Skin epidermis (tissue), 12 donors: Measurements from ENCODE around the gene MED9.

Experiments
- H3K27ac ChIP-seq, 21 experiments: fragments of 200-600 bp; sonication (generic) in 11 of 21; one replicate each; pipeline ENCODE4 v1.5.0; 2020; ENCODE audit warnings: mild to moderate bottlenecking in 3 of 21, inconsistent platforms in 2 of 21, moderate library complexity in 2 of 21
- H3K4me3 ChIP-seq, 7 experiments: fragments of 200-600 bp; sonication (generic) in 2 of 7; one replicate each; pipeline ENCODE4 v1.5.0; 2020; ENCODE audit warnings: inconsistent platforms in 2 of 7, mild to moderate bottlenecking in 2 of 7, moderate library complexity in 1 of 7

Gene MED9

DNA sequence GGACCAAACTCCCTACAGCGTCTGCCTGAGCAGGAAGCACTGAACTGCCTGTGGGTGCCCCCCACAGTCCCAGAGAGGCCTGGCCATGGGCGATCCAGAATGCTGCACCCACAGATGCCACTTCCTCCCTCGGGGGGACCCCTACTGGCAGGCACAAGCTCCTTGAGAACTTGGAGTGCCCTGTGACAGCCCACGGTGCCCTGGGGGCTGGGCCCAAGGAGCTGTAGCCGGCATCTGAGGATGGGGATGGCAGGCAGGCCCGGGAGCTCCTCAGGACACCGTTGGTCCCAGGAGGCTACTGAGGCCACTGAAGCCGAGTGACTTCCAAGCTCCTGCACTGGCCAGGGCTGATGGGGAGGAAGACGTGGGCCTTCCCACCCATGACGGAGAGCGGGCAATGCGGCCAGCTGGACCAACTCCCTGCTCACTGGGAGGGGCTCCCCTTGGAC, 34.5 kb downstream of the MED9 start:
- H3K27ac ChIP-seq, result peak overlapping the region in 1 of 21 experiments; percentile 40
- H3K4me3 ChIP-seq, result no peak overlapping the region

DNA sequence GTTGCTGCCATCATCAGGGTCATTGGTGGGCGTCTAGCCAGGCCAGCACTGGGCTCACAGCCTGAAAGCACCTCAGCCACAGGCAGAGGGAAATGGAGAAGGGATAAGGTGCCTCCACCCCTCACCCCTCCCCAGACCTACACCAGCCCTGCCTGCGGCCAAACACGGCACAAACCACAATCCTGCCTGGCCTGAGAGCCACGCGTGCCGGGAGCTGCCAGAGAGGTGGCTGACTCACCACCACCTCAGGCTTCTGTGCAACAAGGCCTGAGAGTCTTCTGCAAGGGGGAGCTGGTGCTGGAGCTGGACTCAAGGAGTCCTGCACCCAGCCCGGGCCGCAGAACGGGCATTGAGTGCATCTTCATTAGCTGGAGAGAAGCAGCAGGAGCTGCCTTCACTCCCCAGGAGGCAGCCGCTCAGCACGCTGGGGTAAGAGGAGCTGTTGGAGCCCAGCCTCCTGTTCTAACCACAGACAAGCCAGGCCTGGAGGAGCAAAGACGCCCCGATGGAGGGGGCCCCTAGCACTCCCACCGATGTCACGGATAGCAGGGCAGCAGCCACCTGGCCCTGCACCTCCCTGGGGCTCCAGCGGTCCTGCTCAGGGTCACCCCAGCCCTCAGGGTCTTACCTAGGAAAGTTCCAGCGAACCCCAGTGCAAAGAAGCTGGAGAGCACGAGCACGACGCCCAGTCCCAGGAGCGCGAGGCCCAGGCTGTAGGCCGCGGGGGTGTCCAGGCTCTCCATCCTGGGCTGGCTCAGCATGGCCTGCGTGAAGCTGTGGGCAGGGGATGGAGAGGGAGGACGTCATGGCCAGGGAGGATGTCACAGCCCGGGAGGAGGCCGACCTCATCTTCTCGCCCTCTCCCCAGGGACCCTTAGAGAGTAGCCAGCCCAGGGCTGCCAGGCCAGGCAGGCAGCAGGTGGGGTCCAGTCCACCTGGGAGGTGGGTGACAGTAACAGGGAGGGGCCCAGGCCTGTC, 35.4 kb downstream of the MED9 start:
- no peak overlapping the region for H3K4me3 ChIP-seq
- peak overlapping the region in 2 of 21 experiments; percentile 7 to 40 for H3K27ac ChIP-seq

DNA sequence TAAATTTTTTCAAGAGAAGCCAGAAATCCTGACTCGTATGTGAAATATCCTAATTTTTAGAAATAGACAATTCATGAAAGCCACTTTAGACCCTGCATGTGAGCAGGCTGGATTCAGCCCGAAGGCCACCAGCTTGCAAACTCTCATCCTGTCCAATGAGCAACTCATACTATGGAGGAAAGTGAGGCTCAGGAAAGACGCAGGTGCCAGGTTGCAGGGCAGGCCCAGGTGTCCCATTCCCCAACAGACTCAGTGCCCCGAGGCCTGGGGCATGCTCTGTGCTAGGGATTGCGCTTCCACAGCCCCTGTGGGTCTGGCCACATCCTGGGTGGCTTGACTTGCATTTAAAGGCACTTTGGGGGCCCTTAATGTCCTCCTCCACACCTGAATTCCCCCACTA, 36.1 kb downstream of the MED9 start:
- H3K4me3 ChIP-seq, result no peak overlapping the region

DNA sequence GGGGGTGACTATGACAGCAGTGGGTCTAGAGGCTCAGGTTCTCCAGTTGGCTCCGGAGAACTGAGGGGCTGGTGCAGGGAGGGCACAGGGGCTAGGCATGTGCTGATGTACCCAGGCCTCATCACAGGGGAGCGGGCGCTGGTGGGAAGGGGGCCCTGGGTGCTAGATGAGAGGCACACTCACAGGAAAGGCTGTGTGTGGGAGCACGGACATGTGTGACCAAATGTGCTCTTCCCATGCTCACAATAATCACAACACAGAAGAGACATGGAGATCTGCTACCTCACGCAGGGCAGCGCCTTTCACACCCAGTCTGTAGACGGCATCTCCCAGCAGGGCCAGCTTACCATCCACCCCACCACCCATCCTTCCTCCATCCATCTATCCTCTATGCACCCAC, 36.8 kb downstream of the MED9 start:
- Histone ChIP-seq H3K27ac (no peak overlapping the region), H3K4me3 (no peak overlapping the region)

More for the DNA sequence above, 36.1 kb downstream of the MED9 start:
- H3K27ac ChIP-seq, result peak overlapping the region in 1 of 21 experiments; percentile 40

DNA sequence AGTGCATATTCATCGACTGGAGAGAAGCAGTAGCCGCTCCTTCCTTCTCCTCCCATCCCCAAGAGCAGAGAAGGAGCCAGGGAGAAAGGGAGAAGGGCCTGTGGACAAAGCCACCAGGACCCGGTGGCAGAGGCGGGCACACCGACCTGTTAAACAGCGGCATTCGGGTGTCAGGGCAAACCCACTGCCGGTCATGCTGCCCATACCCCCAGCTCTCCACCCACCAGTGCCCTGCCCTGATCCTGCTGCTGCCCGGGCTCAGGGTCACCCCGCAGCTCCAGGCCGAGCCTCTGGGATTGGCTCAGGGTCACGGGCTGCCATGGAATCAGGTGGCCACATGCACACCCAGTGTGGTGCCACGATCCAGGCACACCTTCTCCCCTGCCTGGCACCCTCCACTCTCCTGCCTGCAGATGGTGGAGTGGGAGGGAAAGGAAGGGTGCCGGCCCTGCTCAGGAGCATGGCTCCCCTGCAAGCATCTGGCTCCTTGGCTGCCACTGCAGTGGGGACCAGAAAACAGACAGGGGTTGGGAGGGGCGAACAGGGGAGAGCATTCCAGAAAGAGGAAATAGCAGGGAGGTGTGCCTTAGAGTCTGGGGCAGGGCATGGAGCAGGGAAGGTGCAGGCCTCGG, 37.7 kb downstream of the MED9 start:
- peak overlapping the region in 1 of 21 experiments; percentile 58 for H3K27ac ChIP-seq
- no peak overlapping the region for H3K4me3 ChIP-seq

DNA sequence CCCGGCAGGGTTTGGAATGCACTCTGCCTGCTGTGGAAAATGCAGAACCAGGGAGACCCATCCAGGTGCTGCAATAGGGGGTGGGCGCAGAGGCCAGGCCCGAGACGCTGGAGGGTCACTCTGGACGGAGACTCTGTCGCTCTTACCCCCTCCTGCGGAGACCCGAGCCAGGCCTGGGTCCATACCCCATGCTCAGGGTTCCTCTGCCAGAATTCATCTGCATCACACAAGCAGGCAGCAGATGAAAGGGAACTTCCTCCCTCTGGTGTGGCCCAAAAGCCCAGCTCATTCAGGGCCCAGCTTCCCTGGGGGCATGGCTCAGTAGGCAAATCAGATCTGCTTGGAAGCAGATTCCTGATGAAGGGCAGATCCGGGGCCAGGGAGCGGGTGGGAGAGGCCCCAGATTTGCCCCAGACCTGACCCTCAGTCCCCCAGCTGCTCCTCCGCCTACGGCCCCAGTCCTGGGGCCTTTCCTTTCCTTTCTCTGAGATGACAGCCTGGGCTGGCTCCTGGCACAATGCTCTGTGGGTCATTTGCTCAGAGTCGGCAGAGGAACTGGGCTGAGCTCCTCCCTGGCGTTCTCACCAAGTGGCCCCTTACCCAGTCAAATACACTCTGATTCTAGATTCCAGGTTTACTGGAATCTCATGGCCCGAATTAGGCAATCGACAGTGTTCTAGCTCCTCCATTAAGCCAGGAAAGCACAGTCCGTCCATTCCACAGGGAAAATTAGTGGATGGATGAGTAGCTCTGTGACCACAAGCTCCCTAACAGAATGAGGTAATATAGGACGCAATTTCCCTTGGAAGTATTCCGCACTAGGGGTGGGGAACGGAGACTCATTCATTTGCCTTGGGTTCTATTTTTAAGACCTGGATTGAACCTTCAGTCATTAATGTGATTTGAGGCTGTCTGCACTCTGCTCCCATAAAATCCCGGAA, 38.5 kb downstream of the MED9 start:
- peak overlapping the region in 2 of 21 experiments; percentile 40 to 68 for H3K27ac ChIP-seq

DNA sequence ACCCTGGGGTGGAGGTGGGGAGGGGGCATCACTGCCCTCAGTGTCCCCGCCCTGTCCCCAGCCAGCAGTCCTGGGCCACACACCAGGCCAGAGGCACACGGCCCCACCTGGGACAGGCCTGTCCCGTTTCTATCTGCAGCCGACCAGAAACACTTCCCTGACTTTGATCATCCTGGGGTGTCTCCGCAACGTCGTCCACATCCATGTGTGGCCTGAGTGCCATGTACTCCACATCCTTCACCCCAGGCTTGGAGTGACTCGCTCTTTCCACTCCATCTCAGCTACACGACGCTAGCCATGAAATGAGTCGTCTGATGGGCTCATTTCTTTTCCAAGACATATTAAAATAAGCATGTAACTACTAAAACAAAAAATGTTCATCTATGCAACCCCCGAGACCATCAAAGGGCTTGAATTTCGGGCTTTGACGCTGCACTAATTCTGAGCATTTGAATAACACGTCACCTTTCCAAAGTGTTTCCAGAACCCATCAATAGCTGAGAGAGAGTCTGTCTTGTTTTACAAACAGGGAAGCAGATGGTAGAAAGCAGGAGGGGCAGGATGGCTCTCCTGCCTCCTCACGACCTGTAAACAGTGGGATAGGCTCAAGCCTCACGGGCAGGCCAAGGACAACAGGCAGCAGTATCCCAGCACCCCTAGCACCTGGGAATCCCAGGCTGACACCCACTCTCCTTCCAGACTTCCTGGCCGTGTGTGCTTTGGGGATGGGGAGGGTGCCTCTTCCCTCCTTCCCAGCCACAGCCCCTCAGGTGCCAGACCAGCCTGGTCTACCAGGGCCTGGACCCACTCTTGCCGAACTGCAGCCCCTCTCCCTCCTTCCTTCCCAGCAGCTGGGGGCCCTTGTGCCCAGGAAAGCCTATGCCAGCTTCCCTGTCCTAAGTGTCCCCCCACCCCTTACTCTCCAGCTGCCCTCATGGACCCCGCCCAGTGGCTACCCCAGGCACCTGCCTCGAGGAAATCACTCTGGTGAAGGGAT, 39.4 kb downstream of the MED9 start:
- Histone ChIP-seq H3K27ac (peak overlapping the region in 3 of 21 experiments; percentile 24 to 68 (median 30)), H3K4me3 (no peak overlapping the region)

More for the DNA sequence above, 38.5 kb downstream of the MED9 start:
- no peak overlapping the region for H3K4me3 ChIP-seq

DNA sequence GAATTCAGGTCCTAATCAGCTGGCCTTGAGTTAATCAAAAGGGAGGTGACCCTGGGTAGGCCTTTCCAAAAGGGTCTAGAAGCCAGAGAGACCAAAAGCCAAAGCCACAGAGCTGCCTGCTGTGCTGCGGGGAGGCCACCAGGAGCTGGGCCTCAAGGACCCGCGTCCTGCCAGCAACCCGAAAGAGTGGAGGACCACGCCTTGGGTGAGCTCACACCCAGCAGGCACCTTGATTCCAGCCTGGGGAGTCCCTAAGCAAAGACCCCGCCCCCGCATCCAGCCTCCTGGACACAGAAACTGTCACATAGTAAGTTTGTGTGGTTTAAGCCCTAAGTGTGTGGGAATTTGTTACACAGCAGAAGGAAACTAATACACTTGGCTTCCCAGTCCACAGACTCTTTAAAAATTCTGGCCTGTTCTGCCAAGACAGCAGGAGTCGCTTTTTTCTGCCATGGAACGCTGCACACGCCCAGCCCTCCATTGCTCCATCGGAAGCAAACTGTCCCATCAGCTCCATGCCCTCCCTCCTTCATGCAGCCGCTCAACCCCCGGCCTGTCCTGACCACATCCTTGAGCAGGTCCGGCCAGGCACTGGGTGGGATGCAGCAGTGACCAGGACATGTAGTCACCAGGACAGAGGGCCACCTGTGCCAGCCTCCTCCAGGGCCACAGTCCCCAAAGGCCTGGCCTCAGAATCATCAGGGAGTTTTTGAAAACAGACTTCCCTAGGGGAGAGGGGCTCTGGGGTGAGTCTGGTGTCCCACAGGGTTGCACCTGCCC, 40.3 kb downstream of the MED9 start:
- H3K27ac ChIP-seq, result peak overlapping the region in 2 of 21 experiments; percentile 24 to 30

DNA sequence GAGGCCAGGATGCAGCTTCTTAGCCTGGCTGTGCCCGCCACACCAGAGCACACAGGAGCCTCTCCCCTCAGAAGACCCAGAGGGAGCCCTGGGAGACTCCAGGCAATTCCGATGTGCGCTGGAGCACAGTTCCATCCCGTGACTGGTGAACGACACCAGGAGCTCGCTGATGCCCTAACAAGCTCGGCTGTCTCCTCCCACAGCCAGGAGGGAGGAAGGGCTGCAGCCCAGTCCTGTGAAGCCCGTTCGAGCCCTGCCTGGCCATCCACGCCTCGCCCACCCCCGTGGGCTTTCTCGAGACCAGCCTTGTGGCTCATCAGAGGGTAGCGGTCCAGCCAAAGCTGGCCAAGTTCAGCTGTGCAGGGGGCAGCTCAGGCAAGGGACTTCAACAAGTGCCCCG, 41.2 kb downstream of the MED9 start:
- Histone ChIP-seq H3K27ac (no peak overlapping the region), H3K4me3 (no peak overlapping the region)

More for the DNA sequence above, 40.3 kb downstream of the MED9 start:
- no peak overlapping the region for H3K4me3 ChIP-seq

DNA sequence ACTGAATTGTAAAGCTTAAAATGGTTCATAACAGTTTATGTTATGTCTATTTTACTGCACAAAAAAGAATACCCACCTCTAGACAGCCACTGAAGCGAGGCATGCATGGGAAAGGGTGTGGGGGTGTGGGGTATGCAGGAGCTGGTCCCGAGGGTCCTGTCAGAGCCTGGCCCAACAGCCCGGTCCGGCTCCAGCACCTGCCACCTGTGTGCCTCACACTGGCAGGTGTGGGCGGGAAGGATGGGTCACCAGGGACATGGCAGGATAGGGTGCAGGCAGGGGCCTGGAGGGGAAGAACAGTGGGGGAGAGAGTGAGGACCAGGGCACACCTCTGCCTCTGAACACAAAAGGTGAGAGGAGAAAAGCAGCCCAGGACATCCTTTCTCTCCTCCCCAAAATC, 42.2 kb downstream of the MED9 start:
- Histone ChIP-seq H3K27ac (no peak overlapping the region), H3K4me3 (no peak overlapping the region)

DNA sequence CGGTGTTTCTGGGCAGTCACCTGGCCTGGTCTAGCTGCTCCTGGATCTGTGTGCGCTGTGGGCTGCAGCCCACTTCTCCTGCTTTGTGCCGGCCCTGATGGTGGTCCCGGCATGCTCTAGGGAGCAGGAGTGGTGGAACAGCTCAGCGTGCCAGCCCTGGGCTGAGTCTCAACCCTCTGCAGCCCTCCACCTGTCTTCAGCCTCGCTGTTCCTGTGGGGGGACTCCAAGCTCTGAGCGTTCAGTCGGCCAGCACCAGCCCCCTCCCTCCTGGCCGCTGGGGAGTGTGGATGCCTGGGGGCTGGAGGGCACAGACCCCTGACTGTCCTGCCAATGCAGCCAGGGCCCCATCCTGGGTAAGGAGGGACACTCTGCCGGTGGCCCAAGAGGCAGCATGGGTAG, 43.1 kb downstream of the MED9 start:
- H3K4me3 ChIP-seq, result no peak overlapping the region

DNA sequence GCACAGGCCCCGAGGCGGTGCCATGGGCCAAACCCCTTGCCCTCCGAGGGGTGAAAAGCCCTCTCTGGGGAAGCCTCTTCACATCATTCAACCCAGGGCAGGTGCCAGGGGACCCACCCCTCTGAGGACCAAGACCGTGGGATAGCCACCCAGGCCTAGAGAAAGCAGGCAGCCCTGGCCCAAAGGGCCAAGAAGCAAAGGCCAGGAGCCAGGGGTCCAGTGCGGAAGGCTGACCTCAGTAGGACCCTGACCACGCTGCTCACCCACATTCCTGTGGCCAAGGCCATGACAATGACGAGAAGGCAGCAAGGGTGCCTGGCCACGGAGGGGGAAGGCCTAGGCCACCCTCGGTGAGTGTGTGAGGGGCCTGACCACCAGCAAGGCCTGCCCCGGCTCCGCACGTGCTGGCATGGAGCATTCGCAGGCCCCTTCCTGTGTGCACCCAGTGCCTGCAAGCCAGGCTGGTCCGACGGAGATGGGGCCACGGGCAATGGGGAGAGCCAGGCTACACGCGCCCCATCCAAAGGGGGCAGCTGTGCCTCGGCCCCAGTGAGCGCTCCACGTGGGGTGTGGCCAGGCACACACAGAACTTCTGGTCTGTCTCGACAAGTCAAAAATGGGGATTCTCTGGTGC, 43.9 kb downstream of the MED9 start:
- Histone ChIP-seq H3K27ac (no peak overlapping the region), H3K4me3 (no peak overlapping the region)

More for the DNA sequence above, 43.1 kb downstream of the MED9 start:
- no peak overlapping the region for H3K27ac ChIP-seq

DNA sequence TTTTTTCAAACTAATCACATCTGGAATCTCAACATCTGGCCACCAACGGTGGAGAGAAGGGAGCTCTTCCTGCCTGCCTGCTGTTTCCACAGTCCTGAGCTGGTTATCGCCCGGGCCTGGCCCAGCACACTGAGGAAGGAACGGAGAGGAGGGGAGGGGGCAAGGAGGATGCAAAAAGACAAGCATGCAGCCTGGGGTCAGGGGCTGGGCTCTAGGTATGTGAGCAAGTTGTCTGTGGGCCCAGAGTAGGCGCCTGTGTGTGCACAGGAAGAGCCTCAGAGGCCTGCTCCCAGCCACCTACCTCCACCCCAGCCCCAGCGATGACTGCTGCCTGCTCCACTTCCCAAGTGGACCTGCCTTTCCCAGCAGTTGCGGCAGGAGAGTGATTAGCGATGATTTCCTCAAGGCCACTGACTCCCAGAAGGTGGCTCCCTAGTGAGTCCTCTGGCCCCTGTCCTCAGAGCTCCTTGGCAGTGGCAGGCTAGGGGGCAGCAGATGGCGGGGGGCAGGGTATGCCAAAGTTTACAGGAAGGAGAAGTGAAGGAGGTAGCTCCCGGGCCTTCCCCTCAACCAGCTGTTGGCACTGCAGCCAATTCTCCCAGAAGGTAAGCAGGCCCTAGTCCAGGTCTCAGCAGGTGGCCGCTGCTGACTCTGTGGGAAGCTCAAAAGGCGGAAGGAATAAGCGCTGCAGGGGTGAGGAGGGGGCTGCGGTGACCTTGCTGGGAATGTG, 46.4 kb downstream of the MED9 start:
- Histone ChIP-seq H3K4me3 (no peak overlapping the region), H3K27ac (peak overlapping the region in 1 of 21 experiments; percentile 65)

DNA sequence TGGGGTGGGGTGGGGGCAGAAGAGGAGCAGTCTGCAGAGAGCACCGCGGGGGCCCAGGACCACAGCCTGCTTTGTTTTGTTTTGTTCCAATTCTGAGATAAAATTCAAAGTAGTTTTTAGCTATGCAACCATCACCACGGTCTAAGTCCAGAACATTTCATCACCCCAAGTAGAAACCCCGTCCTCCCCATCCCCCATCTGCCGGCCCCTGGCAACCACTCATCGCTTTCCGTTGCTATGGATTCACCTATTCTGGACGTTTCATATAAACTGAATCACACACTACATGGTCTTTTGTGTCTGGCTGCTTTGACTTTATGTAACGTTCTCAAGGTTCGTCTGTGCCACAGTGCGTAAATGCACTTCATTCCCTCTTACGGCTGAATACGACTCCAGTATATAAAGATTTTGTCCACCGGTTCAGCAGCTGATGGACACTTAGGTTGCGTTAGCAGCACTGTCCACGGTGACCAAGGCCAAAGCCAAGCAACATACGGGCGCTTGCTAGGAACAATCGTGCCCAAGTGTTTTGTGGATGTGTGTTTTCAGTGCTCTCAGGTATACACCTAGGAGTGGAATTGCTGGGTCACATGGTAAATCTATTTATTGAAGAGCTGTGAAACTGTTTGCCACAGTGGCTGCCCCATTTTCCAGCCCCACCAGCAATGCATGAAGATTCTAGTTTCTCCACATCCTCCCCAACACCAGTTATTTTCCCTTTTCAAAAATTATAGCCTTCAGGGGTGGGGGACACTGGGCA, 47.1 kb downstream of the MED9 start:
- H3K4me3 ChIP-seq, result no peak overlapping the region
- peak overlapping the region in 1 of 21 experiments; percentile 65 for H3K27ac ChIP-seq

DNA sequence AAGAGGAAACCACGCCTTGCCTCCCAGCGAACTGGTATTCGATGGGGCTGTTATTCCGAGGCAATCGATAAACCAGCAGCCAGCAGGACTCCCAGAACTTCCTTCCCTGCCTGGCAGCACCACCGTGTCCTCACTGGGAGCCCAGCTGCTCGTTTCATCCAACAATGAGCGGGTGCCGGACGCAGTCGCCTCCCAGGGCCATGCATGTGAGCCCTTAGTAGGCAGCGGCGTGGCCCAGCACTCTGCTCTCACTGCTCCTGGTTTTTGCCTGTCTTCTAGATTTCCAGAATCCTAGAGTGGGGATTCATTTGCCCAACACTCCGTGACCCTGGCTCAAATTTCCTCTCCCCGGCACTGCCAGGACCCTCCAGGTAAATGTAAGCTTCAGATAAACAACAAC, 48.5 kb downstream of the MED9 start:
- H3K27ac ChIP-seq, result no peak overlapping the region

DNA sequence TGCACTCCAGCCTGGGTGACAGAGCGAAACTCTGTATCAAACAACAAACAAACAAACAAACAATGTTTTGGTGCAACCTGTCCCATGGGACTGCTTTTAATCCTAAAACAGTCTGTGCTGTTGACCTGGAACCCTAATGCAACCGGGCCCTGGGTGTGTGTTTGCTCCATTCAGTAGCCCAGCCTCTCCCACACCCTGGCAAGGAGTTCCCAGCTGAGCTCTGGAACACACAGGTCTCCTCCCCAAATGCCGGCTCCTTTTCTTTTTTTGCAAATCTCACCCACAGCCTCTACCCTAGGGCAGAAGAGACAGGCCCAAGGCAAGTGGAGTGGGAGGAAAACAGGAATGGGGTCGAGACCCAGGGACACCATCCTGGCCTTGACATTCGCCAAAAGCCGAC, 49.2 kb downstream of the MED9 start:
- Histone ChIP-seq H3K4me3 (no peak overlapping the region), H3K27ac (no peak overlapping the region)

More for the DNA sequence above, 48.5 kb downstream of the MED9 start:
- no peak overlapping the region for H3K4me3 ChIP-seq
